OCI-LY7 (cell line): ENCODE results near the gene DENND1B. TPM values are rescaled to one million over a fixed set of nuclear protein-coding genes. Genes with fewer than 3 reads are reported as not detected.

Experiments used
- BruUV-seq: library from RNA; stranded (reverse); fragments of 400-500 nt; replicated peaks from 2 replicates; lab custom pipeline; 2021; lab: Mats Ljungman, UMichigan
- CTCF ChIA-PET: fragments of 300-600 bp; sonication (Branson Sonifier 250); formaldehyde crosslinking; loops from one replicate; lab custom pipeline; 2022; ENCODE audit warnings: antibody characterized with exemption; ENCODE audit not compliant: unreplicated experiment; lab: Charles Lee
- POLR2A ChIA-PET: fragments of 300-600 bp; sonication (Branson Sonifier 250); formaldehyde crosslinking; loops from one replicate; lab custom pipeline; 2022; ENCODE audit warnings: antibody characterized with exemption; lab: Charles Lee
- DNase-seq: peaks from one replicate; pipeline ENCODE4 v3.0.0-alpha.2; 2015; ENCODE audit warnings: low spot score
- H2AFZ ChIP-seq: fragments of 200-600 bp; sonication (generic), shearing (Covaris generic); 2 replicates; pipeline ENCODE4 v1.6.1; 2014; ENCODE audit warnings: mild to moderate bottlenecking, antibody characterized with exemption, low read length, moderate library complexity
- H3K27ac ChIP-seq: fragments of 200-600 bp; sonication (generic); 2 replicates; pipeline ENCODE4 v1.5.1; 2014; ENCODE audit warnings: mixed run types, low read depth, mild to moderate bottlenecking, moderate library complexity, low read length, inconsistent platforms; ENCODE audit not compliant: poor library complexity, severe bottlenecking
- H3K36me3 ChIP-seq: fragments of 200-600 bp; sonication (generic); 2 replicates; pipeline ENCODE4 v1.6.1; 2014; ENCODE audit warnings: mild to moderate bottlenecking, antibody characterized with exemption, low read length, moderate library complexity, mixed read lengths; ENCODE audit not compliant: insufficient read depth
- H3K4me1 ChIP-seq: fragments of 200-600 bp; sonication (generic); 2 replicates; pipeline ENCODE4 v1.5.1; 2014; ENCODE audit warnings: mild to moderate bottlenecking, low read length; ENCODE audit not compliant: insufficient read depth, poor library complexity, severe bottlenecking
- H3K4me2 ChIP-seq: fragments of 200-600 bp; sonication (generic); 2 replicates; pipeline ENCODE4 v1.6.1; 2014; ENCODE audit warnings: mild to moderate bottlenecking, low read length
- H3K4me3 ChIP-seq: fragments of 200-600 bp; sonication (generic); 2 replicates; pipeline ENCODE4 v1.5.1; 2014; ENCODE audit warnings: mild to moderate bottlenecking, low read depth, low read length; ENCODE audit not compliant: poor library complexity, severe bottlenecking
- H3K79me2 ChIP-seq: fragments of 200-600 bp; sonication (generic); 2 replicates; pipeline ENCODE4 v1.6.1; 2016; ENCODE audit warnings: low read depth, mild to moderate bottlenecking, low read length, moderate library complexity, mixed read lengths; ENCODE audit not compliant: insufficient read depth
- H3K9me2 ChIP-seq: fragments of 200-600 bp; sonication (generic); 2 replicates; pipeline ENCODE4 v1.6.1; 2016; ENCODE audit warnings: mild to moderate bottlenecking, low read length, mixed read lengths; ENCODE audit not compliant: insufficient read depth
- H3K9me3 ChIP-seq: fragments of 200-600 bp; sonication (generic); 2 replicates; pipeline ENCODE4 v1.6.1; 2014; ENCODE audit warnings: mild to moderate bottlenecking, mixed run types, low read length, mixed read lengths
- H4K20me1 ChIP-seq: fragments of 200-600 bp; sonication (generic); 2 replicates; pipeline ENCODE4 v1.6.1; 2014; ENCODE audit warnings: mild to moderate bottlenecking, antibody characterized with exemption, low read length, moderate library complexity, mixed read lengths; ENCODE audit not compliant: insufficient read depth
- EZH2phosphoT487 ChIP-seq: fragments of 200-600 bp; sonication (generic); IDR thresholded peaks from 2 replicates; pipeline ENCODE4 v1.6.1; 2018; ENCODE audit warnings: low read depth, borderline replicate concordance, mild to moderate bottlenecking, mixed run types, antibody characterized with exemption, low read length, moderate library complexity, mixed read lengths
- intact Hi-C: fragments of 100-400 bp; cut with micrococcal nuclease; formaldehyde crosslinking; loops from one replicate; pipeline ENCODE4 v1.10.0; 2022; ENCODE audit not compliant: unreplicated experiment
- total RNA-seq, 2 experiments: library from RNA; depleted of rRNA in 1 of 2; stranded (reverse); fragments of >200 nt in 1 of 2; shearing (Covaris generic) in 1 of 2; gene quantifications; 2 replicates each; pipeline ENCODE4 v1.2.3, GENCODE V29; 2014 to 2022
- TF ChIP-seq, protein P1 (sequence below): fragments of 200-600 bp; sonication (generic); conservative IDR thresholded peaks from 2 replicates; pipeline ENCODE4 v1.5.1; 2014; ENCODE audit warnings: mild to moderate bottlenecking, antibody characterized with exemption, low read length, moderate library complexity, mixed read lengths

Gene DENND1B
- total RNA-seq, 2 experiments from 2014 or later = 17.4 to 43.0 TPM

DNA sequence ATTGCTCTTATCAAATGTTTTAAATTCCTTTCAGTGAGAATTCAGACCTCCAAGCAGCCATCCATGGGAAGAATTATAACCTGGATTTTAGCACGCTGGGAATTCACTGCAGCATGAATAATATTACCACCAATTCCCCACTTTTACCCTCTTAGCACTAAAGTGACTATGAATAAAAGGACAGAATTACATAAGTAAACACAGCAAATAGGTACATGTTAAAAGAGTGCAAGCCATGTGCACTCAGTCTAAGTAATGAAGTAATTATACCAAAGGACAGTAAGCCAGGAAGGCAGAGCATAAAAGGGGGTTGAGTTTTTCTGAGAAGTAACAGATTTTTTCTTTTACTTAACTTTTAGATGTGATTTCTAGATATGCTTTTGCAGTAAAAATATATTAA, 176.3 kb downstream of the DENND1B start:
- intact Hi-C loops = no loop called here
- Histone ChIP-seq H3K4me2 (no peak overlapping the region), H3K9me2 (no peaks in the 10 kb centered on the region), H4K20me1 (no peaks in the 10 kb centered on the region), H3K36me3 (no peaks in the 10 kb centered on the region), H3K27ac (no peak overlapping the region), H3K9me3 (no peaks in the 10 kb centered on the region), H3K4me3 (no peak overlapping the region), H3K79me2 (no peaks in the 10 kb centered on the region), H3K4me1 (no peaks in the 10 kb centered on the region), H2AFZ (no peak overlapping the region)
- DNase-seq = no peak
- POLR2A ChIA-PET = interaction anchor here (1.5 kb wide), 1 partner anchor 11 kb away, joined by 3 read pairs; no protein-coding TSS in a partner anchor
- BruUV-seq = no TSS peak
- CTCF ChIA-PET = no interaction called here
- TF ChIP-seq, protein P1, sequence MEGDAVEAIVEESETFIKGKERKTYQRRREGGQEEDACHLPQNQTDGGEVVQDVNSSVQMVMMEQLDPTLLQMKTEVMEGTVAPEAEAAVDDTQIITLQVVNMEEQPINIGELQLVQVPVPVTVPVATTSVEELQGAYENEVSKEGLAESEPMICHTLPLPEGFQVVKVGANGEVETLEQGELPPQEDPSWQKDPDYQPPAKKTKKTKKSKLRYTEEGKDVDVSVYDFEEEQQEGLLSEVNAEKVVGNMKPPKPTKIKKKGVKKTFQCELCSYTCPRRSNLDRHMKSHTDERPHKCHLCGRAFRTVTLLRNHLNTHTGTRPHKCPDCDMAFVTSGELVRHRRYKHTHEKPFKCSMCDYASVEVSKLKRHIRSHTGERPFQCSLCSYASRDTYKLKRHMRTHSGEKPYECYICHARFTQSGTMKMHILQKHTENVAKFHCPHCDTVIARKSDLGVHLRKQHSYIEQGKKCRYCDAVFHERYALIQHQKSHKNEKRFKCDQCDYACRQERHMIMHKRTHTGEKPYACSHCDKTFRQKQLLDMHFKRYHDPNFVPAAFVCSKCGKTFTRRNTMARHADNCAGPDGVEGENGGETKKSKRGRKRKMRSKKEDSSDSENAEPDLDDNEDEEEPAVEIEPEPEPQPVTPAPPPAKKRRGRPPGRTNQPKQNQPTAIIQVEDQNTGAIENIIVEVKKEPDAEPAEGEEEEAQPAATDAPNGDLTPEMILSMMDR = no peak

DNA sequence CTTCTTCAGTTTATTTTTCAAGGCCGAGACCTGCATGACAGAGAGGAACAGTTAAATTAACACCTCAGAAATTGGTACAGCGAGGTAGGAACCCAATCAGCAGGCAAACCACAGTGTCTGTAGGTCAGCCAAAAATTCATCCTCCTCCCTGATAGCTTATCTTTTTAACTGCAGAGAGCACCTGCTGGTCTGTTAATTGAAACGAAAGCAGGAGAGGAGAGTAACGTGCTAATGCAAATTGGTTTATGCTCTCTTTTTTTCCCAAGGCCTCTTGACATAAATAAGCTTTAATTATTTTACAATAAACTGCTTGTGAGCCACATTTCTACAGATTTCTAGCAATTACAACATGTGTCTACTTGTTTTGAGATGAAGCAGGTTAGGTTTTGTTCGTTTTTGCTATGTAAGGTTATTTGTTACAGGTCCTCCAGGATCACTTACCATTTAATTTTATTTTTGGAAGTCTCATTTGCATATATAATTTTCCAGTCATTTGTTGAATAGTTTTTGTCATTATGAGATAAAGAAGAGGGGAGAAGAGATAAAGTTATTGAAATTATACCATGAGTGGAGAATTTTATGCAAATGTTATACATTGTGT, 179.9 kb downstream of the DENND1B start:
- Histone ChIP-seq H3K4me1 (no peaks in the 10 kb centered on the region), H3K4me3 (no peak overlapping the region), H3K27ac (no peak overlapping the region), H3K9me2 (no peaks in the 10 kb centered on the region), H2AFZ (no peak overlapping the region), H4K20me1 (no peaks in the 10 kb centered on the region), H3K36me3 (no peaks in the 10 kb centered on the region), H3K9me3 (no peaks in the 10 kb centered on the region), H3K4me2 (no peak overlapping the region), H3K79me2 (no peaks in the 10 kb centered on the region)
- no TSS peak for BruUV-seq
- POLR2A ChIA-PET = interaction anchor here (1.0 kb wide), 1 partner anchor 309 kb away, joined by 3 read pairs; no protein-coding TSS in a partner anchor
- TF ChIP-seq, protein P1 = no peak
- TF ChIP-seq EZH2phosphoT487 = no peak
- intact Hi-C loops = no loop called here
- CTCF ChIA-PET = no interaction called here
- no peak for DNase-seq

DNA sequence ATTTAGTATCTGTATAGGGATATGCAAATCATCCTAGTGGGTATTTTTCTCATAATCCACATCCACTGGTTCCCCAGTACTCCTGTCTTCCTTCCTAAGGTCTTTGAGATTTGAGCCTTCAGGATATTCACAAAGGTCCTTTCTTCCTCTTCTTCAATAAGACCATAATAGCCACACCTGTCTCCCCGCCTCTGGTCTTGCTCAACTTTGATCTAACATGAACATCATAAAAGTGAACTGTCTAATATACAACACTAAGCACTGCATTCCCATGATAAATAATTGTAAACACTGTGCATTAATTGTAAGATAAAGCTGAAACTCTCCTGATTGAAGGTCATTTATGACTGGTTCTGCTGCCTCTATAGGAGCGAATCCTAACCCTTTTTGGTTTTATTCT, 184.6 kb downstream of the DENND1B start:
- Histone ChIP-seq H3K9me3 (no peaks in the 10 kb centered on the region), H3K36me3 (no peaks in the 10 kb centered on the region), H3K4me2 (no peak overlapping the region), H2AFZ (no peak overlapping the region), H3K79me2 (no peaks in the 10 kb centered on the region), H3K9me2 (no peaks in the 10 kb centered on the region), H3K4me1 (no peaks in the 10 kb centered on the region), H3K27ac (no peak overlapping the region), H4K20me1 (no peaks in the 10 kb centered on the region), H3K4me3 (no peak overlapping the region)
- no peak for TF ChIP-seq EZH2phosphoT487
- TF ChIP-seq, protein P1 = no peak
- ChIA-PET CTCF (no interaction called here), POLR2A (interaction anchor here (0.7 to 1.6 kb wide), 6 partner anchors 10 to 1346 kb away, joined by 3 to 8 read pairs (median 3); no protein-coding TSS in a partner anchor)
- no TSS peak for BruUV-seq
- DNase-seq = no peak
- intact Hi-C loops = no loop called here
